GM18951 (cell line): ENCODE results near the gene YARS2.

ENCODE experiments used
- POLR2A ChIP-seq: IDR thresholded peaks from 4 replicates; pipeline ENCODE4 v1.6.1; 2011; ENCODE audit warnings: mild to moderate bottlenecking; ENCODE audit not compliant: insufficient read length, insufficient read depth; ENCODE audit errors: extremely low read depth
- in situ Hi-C: fragments of 300-500 bp; cut with MboI; formaldehyde crosslinking; loops from one replicate; pipeline ENCODE4 v1.12.0; 2022; ENCODE audit warnings: low sequenced_read_pairs, mixed read lengths, inconsistent platforms; ENCODE audit not compliant: unreplicated experiment

Gene YARS2

GRCh38 chr12:32773691-32774090 lies 18.0 kb upstream of the YARS2 start:
- no peak for TF ChIP-seq POLR2A
- in situ Hi-C loops: loop anchor here (25.0 kb wide), 1 partner anchor 1239 kb away; the partner anchor contains the start of gene ALG10

- TF ChIP-seq POLR2A: no peak
- in situ Hi-C loops: loop anchor here (25.0 kb wide), 1 partner anchor 1242 kb away; the partner anchor contains the start of gene ALG10
Observed at GRCh38 chr12:32770141-32770540, 14.4 kb upstream of the YARS2 start.

GRCh38 chr12:32768518-32768917 lies 12.8 kb upstream of the YARS2 start:
- TF ChIP-seq POLR2A: no peak
- in situ Hi-C loops: loop anchor here (25.0 kb wide), 1 partner anchor 1244 kb away; the partner anchor contains the start of gene ALG10

- in situ Hi-C loops: loop anchor here (25.0 kb wide), 1 partner anchor 1246 kb away; the partner anchor contains the start of gene ALG10
- TF ChIP-seq POLR2A: no peak
Observed at GRCh38 chr12:32765906-32766305, 10.2 kb upstream of the YARS2 start.

- TF ChIP-seq POLR2A: no peak
Observed at GRCh38 chr12:32761716-32762115, 6.0 kb upstream of the YARS2 start.

GRCh38 chr12:32757157-32757556 lies 1.5 kb upstream of the YARS2 start:
- no peak for TF ChIP-seq POLR2A

More at GRCh38 chr12:32761716-32762115, 6.0 kb upstream of the YARS2 start:
- in situ Hi-C loops: loop anchor here (25.0 kb wide), 1 partner anchor 1251 kb away; the partner anchor contains the start of gene ALG10

GRCh38 chr12:32756476-32757066 lies 874 bp upstream of the YARS2 start:
- in situ Hi-C loops: loop anchor here (10.0 to 25.0 kb wide), 2 partner anchors 302 to 1256 kb away; partner anchors contain the start of gene ALG10
- no peak for TF ChIP-seq POLR2A

More at GRCh38 chr12:32757157-32757556, 1.5 kb upstream of the YARS2 start:
- in situ Hi-C loops: loop anchor here (10.0 to 25.0 kb wide), 2 partner anchors 302 to 1255 kb away; partner anchors contain the start of gene ALG10

- in situ Hi-C loops: loop anchor here (10.0 to 25.0 kb wide), 2 partner anchors 300 to 1257 kb away; partner anchors contain the start of gene ALG10
- TF ChIP-seq POLR2A: no peak
Observed at GRCh38 chr12:32755051-32755653, 545 bp downstream of the YARS2 start.

- in situ Hi-C loops: loop anchor here (10.0 to 25.0 kb wide), 2 partner anchors 299 to 1258 kb away; partner anchors contain the start of gene ALG10
- no peak for TF ChIP-seq POLR2A
Observed at GRCh38 chr12:32754111-32754510, 1.6 kb downstream of the YARS2 start.

- in situ Hi-C loops: loop anchor here (10.0 to 25.0 kb wide), 2 partner anchors 299 to 1259 kb away; partner anchors contain the start of gene ALG10
Observed at GRCh38 chr12:32753605-32754004, 2.1 kb downstream of the YARS2 start.

GRCh38 chr12:32743264-32743663 lies 12.4 kb downstream of the YARS2 start:
- TF ChIP-seq POLR2A: no peak
- in situ Hi-C loops: loop anchor here (10.0 kb wide), 1 partner anchor 1088 kb away; the partner anchor contains the start of gene ETFBKMT

More at GRCh38 chr12:32753605-32754004, 2.1 kb downstream of the YARS2 start:
- no peak for TF ChIP-seq POLR2A

GRCh38 chr12:32742133-32742532 lies 13.6 kb downstream of the YARS2 start:
- in situ Hi-C loops: loop anchor here (10.0 kb wide), 1 partner anchor 1087 kb away; the partner anchor contains the start of gene ETFBKMT
- TF ChIP-seq POLR2A: no peak

- in situ Hi-C loops: loop anchor here (10.0 kb wide), 1 partner anchor 264 kb away; no protein-coding TSS in a partner anchor
- TF ChIP-seq POLR2A: no peak
Observed at GRCh38 chr12:32739279-32739678, 16.4 kb downstream of the YARS2 start.
